Osteocyte (in vitro differentiated cells): ENCODE data around the gene HSPA2. TPM values are rescaled to one million over a fixed set of nuclear protein-coding genes. Genes with fewer than 3 reads are reported as not detected.

Experiments used
- DNase-seq: peaks from one replicate; pipeline ENCODE4 v3.0.0; 2021; ENCODE audit warnings: mixed read lengths; ENCODE audit not compliant: unreplicated experiment; ENCODE audit errors: extremely low spot score
- H3K27ac Mint-ChIP-seq: one replicate; pipeline ENCODE4 v1.8.0; 2021; ENCODE audit warnings: mild to moderate bottlenecking, mixed read lengths; ENCODE audit not compliant: unreplicated experiment
- H3K27me3 Mint-ChIP-seq: one replicate; pipeline ENCODE4 v1.8.0; 2021; ENCODE audit warnings: mixed read lengths; ENCODE audit not compliant: unreplicated experiment
- H3K36me3 Mint-ChIP-seq: one replicate; pipeline ENCODE4 v1.8.0; 2021; ENCODE audit warnings: mixed read lengths; ENCODE audit not compliant: unreplicated experiment
- H3K4me1 Mint-ChIP-seq: one replicate; pipeline ENCODE4 v1.8.0; 2021; ENCODE audit warnings: mixed read lengths; ENCODE audit not compliant: unreplicated experiment
- H3K4me3 Mint-ChIP-seq: one replicate; pipeline ENCODE4 v1.8.0; 2021; ENCODE audit warnings: mild to moderate bottlenecking, moderate library complexity, mixed read lengths; ENCODE audit not compliant: unreplicated experiment
- H3K9me3 Mint-ChIP-seq: one replicate; pipeline ENCODE4 v1.8.0; 2021; ENCODE audit warnings: mixed read lengths; ENCODE audit not compliant: unreplicated experiment
- total RNA-seq: library from RNA; stranded (reverse); gene quantifications from 2 replicates; pipeline ENCODE4 v1.2.1, GENCODE V29; 2021
- TF ChIP-seq, protein P1 (sequence below): fragments of 200-600 bp; sonication (generic); IDR thresholded peaks from 2 replicates; pipeline ENCODE4 v1.5.0; 2021; ENCODE audit warnings: antibody characterized with exemption, mild to moderate bottlenecking, moderate library complexity

The HSPA2 gene
- total RNA-seq, 1 donor from 2014 or later, result 2.1 TPM

DNA sequence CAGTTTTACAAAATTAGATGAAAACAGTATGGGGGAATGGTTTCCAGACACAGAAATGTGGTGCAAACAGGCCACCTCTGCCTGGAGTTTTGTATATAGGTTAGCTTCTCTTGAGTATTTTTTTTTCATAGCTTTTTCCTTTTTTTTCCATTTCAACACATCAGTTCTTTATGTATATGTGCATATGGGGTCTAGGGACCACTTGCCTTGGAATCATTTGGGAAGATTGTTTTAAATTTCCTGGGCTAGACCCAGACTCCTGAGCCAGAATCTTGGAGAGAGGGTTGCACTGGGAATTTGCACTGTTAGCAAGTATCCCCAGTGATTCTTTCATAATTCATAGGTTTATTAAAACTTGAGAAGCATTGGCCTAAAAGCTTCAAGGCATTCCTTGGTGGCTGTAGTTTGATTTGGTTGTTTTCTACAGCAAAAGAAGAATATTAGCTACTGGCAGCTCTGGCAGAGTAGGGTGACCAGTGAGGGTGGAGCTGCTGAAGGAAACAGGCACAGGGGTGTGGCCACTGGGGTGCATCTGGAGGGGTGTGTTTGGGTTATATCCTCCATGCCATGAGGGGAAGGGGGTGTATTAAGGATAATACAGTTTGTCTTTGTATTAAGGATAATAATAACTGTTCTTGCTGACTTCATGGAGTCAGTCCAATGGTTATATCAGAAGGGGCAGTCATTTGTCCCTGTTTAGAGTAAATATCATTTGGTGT lies 32.0 kb downstream of the HSPA2 start:
- Mint-ChIP-seq H3K27ac (peak overlapping the region; percentile 66), H3K27me3 (no peaks in the 10 kb centered on the region), H3K9me3 (no peaks in the 10 kb centered on the region), H3K4me1 (peaks cover 39% of the 10 kb centered on the region), H3K4me3 (no peak overlapping the region), H3K36me3 (no peaks in the 10 kb centered on the region)
- DNase-seq, result no peak
- TF ChIP-seq, protein P1, sequence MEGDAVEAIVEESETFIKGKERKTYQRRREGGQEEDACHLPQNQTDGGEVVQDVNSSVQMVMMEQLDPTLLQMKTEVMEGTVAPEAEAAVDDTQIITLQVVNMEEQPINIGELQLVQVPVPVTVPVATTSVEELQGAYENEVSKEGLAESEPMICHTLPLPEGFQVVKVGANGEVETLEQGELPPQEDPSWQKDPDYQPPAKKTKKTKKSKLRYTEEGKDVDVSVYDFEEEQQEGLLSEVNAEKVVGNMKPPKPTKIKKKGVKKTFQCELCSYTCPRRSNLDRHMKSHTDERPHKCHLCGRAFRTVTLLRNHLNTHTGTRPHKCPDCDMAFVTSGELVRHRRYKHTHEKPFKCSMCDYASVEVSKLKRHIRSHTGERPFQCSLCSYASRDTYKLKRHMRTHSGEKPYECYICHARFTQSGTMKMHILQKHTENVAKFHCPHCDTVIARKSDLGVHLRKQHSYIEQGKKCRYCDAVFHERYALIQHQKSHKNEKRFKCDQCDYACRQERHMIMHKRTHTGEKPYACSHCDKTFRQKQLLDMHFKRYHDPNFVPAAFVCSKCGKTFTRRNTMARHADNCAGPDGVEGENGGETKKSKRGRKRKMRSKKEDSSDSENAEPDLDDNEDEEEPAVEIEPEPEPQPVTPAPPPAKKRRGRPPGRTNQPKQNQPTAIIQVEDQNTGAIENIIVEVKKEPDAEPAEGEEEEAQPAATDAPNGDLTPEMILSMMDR, result no peak

DNA sequence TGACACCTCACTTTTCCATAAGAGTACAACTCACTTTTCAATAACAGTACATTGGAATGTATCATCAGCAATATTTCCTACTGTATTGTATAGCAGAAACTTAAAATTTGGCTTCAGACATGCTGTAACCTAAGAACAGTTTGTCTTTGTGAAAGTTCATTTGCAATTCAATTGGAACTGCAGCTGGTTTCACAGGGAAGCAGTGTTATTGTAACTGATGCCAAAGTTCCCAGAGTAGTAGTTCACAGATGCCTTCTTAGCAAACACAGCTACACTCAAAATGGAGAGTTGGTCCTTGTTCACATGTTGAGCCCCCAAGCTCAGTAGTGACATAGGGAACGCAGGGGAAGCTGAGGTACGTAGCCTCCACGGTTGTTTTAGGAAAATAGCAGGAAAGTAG lies 32.6 kb downstream of the HSPA2 start:
- peak overlapping the region; percentile 66 for H3K27ac Mint-ChIP-seq
- H3K4me1 Mint-ChIP-seq, result peaks cover 36% of the 10 kb centered on the region
- no peaks in the 10 kb centered on the region for H3K9me3 Mint-ChIP-seq
- no peaks in the 10 kb centered on the region for H3K36me3 Mint-ChIP-seq
- no peaks in the 10 kb centered on the region for H3K27me3 Mint-ChIP-seq
- TF ChIP-seq, protein P1, result no peak
- DNase-seq, result no peak
- no peak overlapping the region for H3K4me3 Mint-ChIP-seq

DNA sequence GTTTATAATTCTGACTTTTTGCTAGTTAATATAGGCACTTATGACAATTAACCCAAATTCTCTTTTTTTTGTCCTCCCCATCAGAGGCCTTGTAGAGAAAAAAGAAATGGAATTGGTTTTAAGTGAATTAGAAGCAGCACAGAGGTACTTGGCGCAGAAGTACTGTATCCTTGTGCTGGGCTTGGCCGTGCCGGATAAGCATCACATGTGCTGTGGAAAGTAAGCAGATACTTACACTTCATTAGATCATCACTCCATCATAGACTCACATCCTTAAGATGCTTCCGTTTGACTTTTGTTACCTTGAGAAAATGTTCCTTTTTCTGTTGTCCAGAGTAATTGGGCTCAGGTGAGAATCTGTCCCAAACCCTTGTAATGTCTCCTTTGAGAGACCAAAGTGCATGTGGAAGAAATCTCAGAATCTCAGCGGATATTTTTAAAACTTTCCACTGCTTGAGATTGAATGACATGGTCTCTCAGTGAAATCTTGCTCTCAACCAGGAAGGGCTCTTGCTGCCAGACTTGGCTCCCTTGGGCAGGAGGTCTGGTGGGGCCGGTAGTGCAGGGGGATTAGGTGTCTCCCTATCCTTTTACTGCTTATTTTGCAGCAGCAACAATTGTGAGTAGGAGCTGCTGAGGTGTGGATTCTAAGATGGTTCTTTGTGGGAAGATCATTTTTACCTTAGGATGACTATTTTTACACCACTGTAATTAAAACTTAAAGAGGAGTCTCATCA lies 34.0 kb downstream of the HSPA2 start:
- Mint-ChIP-seq H3K27me3 (no peaks in the 10 kb centered on the region), H3K36me3 (no peaks in the 10 kb centered on the region), H3K9me3 (no peaks in the 10 kb centered on the region), H3K27ac (no peak overlapping the region), H3K4me3 (no peak overlapping the region), H3K4me1 (peaks cover 22% of the 10 kb centered on the region)
- DNase-seq, result peak; percentile 53
- TF ChIP-seq, protein P1, result no peak

DNA sequence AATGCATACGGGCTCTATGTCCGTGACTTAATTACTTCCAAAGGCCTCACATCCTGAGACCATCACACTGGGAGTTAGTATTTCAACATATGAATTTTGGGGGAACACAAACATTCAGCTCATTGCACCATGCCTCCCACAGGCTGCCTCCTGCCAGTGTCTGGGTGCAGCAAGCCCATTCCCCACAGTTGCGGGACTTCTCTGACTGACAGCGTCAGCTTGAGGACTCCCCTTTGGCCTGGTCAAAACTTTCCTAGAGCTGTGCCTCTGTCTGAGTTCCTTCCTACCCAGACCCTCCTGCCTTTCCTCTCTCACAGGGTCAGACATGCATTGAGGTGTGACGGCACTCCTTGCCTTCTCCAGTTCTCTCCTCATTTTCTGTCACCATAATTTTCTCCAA lies 36.7 kb downstream of the HSPA2 start:
- Mint-ChIP-seq H3K9me3 (no peaks in the 10 kb centered on the region), H3K27ac (no peak overlapping the region)

DNA sequence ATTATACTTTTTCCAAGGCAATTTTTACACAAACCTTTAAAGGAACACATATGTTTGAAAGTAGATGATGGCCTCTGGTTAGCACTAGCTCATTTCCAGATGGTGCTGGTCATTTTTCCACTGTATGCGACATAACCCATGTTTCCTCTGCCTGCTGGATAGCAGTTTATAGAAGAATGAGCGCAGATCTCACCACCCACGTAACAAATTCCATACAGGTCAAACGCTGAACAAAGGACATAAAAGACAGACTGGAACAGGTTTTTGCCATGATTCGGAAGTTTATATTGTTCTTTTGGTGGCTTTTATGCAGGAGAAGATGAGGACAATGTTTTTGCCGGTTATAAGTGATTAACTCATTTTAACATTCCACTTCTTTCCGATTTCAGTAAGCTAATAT lies 39.9 kb downstream of the HSPA2 start:
- peak; percentile 13 for DNase-seq
- no peak overlapping the region for H3K4me3 Mint-ChIP-seq
- no peak overlapping the region for H3K27ac Mint-ChIP-seq
- TF ChIP-seq, protein P1, result no peak
- no peaks in the 10 kb centered on the region for H3K9me3 Mint-ChIP-seq
- no peaks in the 10 kb centered on the region for H3K4me1 Mint-ChIP-seq
- no peaks in the 10 kb centered on the region for H3K36me3 Mint-ChIP-seq
- no peaks in the 10 kb centered on the region for H3K27me3 Mint-ChIP-seq

More for the DNA sequence above, 36.7 kb downstream of the HSPA2 start:
- peak; percentile 63 for DNase-seq
- Mint-ChIP-seq H3K27me3 (no peaks in the 10 kb centered on the region), H3K4me3 (no peak overlapping the region), H3K4me1 (peaks cover 18% of the 10 kb centered on the region), H3K36me3 (no peaks in the 10 kb centered on the region)
- TF ChIP-seq, protein P1, result no peak
